Osteocyte (in vitro differentiated cells): ENCODE measurements around the gene TNFAIP8. TPM values are rescaled to one million over a fixed set of nuclear protein-coding genes. Genes with fewer than 3 reads are reported as not detected.

Experiments used
- DNase-seq: peaks from one replicate; pipeline ENCODE4 v3.0.0; 2021; ENCODE audit warnings: mixed read lengths; ENCODE audit not compliant: unreplicated experiment; ENCODE audit errors: extremely low spot score
- H3K27ac Mint-ChIP-seq: one replicate; pipeline ENCODE4 v1.8.0; 2021; ENCODE audit warnings: mild to moderate bottlenecking, mixed read lengths; ENCODE audit not compliant: unreplicated experiment
- H3K27me3 Mint-ChIP-seq: one replicate; pipeline ENCODE4 v1.8.0; 2021; ENCODE audit warnings: mixed read lengths; ENCODE audit not compliant: unreplicated experiment
- H3K36me3 Mint-ChIP-seq: one replicate; pipeline ENCODE4 v1.8.0; 2021; ENCODE audit warnings: mixed read lengths; ENCODE audit not compliant: unreplicated experiment
- H3K4me1 Mint-ChIP-seq: one replicate; pipeline ENCODE4 v1.8.0; 2021; ENCODE audit warnings: mixed read lengths; ENCODE audit not compliant: unreplicated experiment
- H3K4me3 Mint-ChIP-seq: one replicate; pipeline ENCODE4 v1.8.0; 2021; ENCODE audit warnings: mild to moderate bottlenecking, moderate library complexity, mixed read lengths; ENCODE audit not compliant: unreplicated experiment
- H3K9me3 Mint-ChIP-seq: one replicate; pipeline ENCODE4 v1.8.0; 2021; ENCODE audit warnings: mixed read lengths; ENCODE audit not compliant: unreplicated experiment
- CTCF ChIP-seq: fragments of 200-600 bp; sonication (generic); IDR thresholded peaks from 2 replicates; pipeline ENCODE4 v1.5.0; 2021; ENCODE audit warnings: antibody characterized with exemption, mild to moderate bottlenecking, moderate library complexity
- total RNA-seq: library from RNA; stranded (reverse); gene quantifications from 2 replicates; pipeline ENCODE4 v1.2.1, GENCODE V29; 2021

TNFAIP8 gene
- total RNA-seq, 1 donor from 2014 or later, result 13.3 TPM

GRCh38 chr5:119404033-119404432 is 48.2 kb downstream of the TNFAIP8 start:
- H3K27me3 Mint-ChIP-seq, result no peaks in the 10 kb centered on the region
- no peaks in the 10 kb centered on the region for H3K9me3 Mint-ChIP-seq
- no peak for TF ChIP-seq CTCF
- peaks cover 9% of the 10 kb centered on the region for H3K4me1 Mint-ChIP-seq
- H3K4me3 Mint-ChIP-seq, result no peak overlapping the region
- no peak overlapping the region for H3K27ac Mint-ChIP-seq
- H3K36me3 Mint-ChIP-seq, result no peaks in the 10 kb centered on the region
- no peak for DNase-seq

- H3K27ac Mint-ChIP-seq, result no peak overlapping the region
- H3K9me3 Mint-ChIP-seq, result no peaks in the 10 kb centered on the region
- no peaks in the 10 kb centered on the region for H3K27me3 Mint-ChIP-seq
- no peak for TF ChIP-seq CTCF
- no peaks in the 10 kb centered on the region for H3K36me3 Mint-ChIP-seq
- DNase-seq, result no peak
- no peak overlapping the region for H3K4me3 Mint-ChIP-seq
- H3K4me1 Mint-ChIP-seq, result peaks cover 2% of the 10 kb centered on the region
These were observed 49.6 kb downstream of the TNFAIP8 start for GRCh38 chr5:119405419-119405818.

GRCh38 chr5:119406551-119407110 is 50.8 kb downstream of the TNFAIP8 start:
- peaks cover 13% of the 10 kb centered on the region for H3K4me1 Mint-ChIP-seq
- TF ChIP-seq CTCF, result no peak
- DNase-seq, result no peak
- H3K27ac Mint-ChIP-seq, result no peak overlapping the region
- no peaks in the 10 kb centered on the region for H3K27me3 Mint-ChIP-seq
- no peaks in the 10 kb centered on the region for H3K36me3 Mint-ChIP-seq
- no peaks in the 10 kb centered on the region for H3K9me3 Mint-ChIP-seq
- H3K4me3 Mint-ChIP-seq, result no peak overlapping the region

GRCh38 chr5:119409235-119409815 is 53.5 kb downstream of the TNFAIP8 start:
- no peaks in the 10 kb centered on the region for H3K27me3 Mint-ChIP-seq
- no peak for DNase-seq
- H3K4me3 Mint-ChIP-seq, result no peak overlapping the region
- TF ChIP-seq CTCF, result no peak
- no peak overlapping the region for H3K27ac Mint-ChIP-seq
- no peaks in the 10 kb centered on the region for H3K36me3 Mint-ChIP-seq
- peaks cover 15% of the 10 kb centered on the region for H3K4me1 Mint-ChIP-seq
- no peaks in the 10 kb centered on the region for H3K9me3 Mint-ChIP-seq

GRCh38 chr5:119410448-119411159 is 54.8 kb downstream of the TNFAIP8 start:
- no peaks in the 10 kb centered on the region for H3K9me3 Mint-ChIP-seq
- H3K4me1 Mint-ChIP-seq, result peaks cover 15% of the 10 kb centered on the region
- H3K27ac Mint-ChIP-seq, result peak overlapping the region; percentile 1
- no peak overlapping the region for H3K4me3 Mint-ChIP-seq
- no peaks in the 10 kb centered on the region for H3K27me3 Mint-ChIP-seq
- DNase-seq, result no peak
- TF ChIP-seq CTCF, result no peak
- no peaks in the 10 kb centered on the region for H3K36me3 Mint-ChIP-seq
